Measurements from ENCODE around the gene RNF19B. TPM values are rescaled to one million over a fixed set of nuclear protein-coding genes. Genes with fewer than 3 reads are reported as not detected.
A peak's percentile ranks its signal among the peaks of the same experiment; 100 is the strongest.

The RNF19B gene
- total RNA-seq, 2 experiments from 2014 or later, result 33.4 to 37.4 TPM

- ChIA-PET POLR2A (interaction anchor here (0.8 to 4.5 kb wide), 2 partner anchors 10 to 127 kb away, joined by 3 to 19 read pairs; partner anchors contain the start of genes AZIN2 and RNF19B), CTCF (interaction anchor here (0.7 to 1.3 kb wide), 2 partner anchors 8 to 127 kb away, joined by 5 read pairs; partner anchors contain the start of gene AZIN2)
- H3K9me3 ChIP-seq (ENCODE audit: control insufficient read depth in 1 of 2, insufficient read depth in 1 of 2, low read length in 2 of 2), result no peaks in the 10 kb centered on the region
- intact Hi-C loops (cut with DNase I, micrococcal nuclease), result no loop called here
- H3K36me3 ChIP-seq (ENCODE audit: insufficient read depth, low read length), result no peaks in the 10 kb centered on the region
- H3K27ac ChIP-seq (ENCODE audit: low read depth in 1 of 2, low read length in 2 of 2), result no peak overlapping the region
- Mint-ChIP-seq H3K9me3 (no peaks in the 10 kb centered on the region), H3K4me1 (ENCODE audit: low read depth) (peaks cover 32% of the 10 kb centered on the region), H3K4me3 (no peak overlapping the region), H3K27ac (no peak overlapping the region), H3K27me3 (no peaks in the 10 kb centered on the region), H3K36me3 (ENCODE audit: low read depth) (peaks cover 18% of the 10 kb centered on the region)
- peaks cover 18% of the 10 kb centered on the region for H3K4me1 ChIP-seq (ENCODE audit: insufficient read depth, low read length)
- H3K27me3 ChIP-seq (ENCODE audit: control insufficient read depth in 1 of 2, insufficient read depth in 2 of 2, low read length in 2 of 2), result no peaks in the 10 kb centered on the region
- ATAC-seq (ENCODE audit: poor library complexity), result no peak
- DNase-seq, result peak in 1 of 14 experiments; percentile 37
- no peak overlapping the region for H3K4me3 ChIP-seq (ENCODE audit: low read length)
- TF ChIP-seq CTCF (IDR thresholded peaks at IDR 0.05), result no peak
Observed at GRCh38 chr1:32954168-32954567, 10.4 kb downstream of the RNF19B start.

GRCh38 chr1:32953495-32953894, 11.1 kb downstream of the RNF19B start:
- H3K27ac ChIP-seq (ENCODE audit: low read depth in 1 of 2, low read length in 2 of 2), result no peak overlapping the region
- no peak for TF ChIP-seq CTCF (IDR thresholded peaks at IDR 0.05)
- no peaks in the 10 kb centered on the region for H3K27me3 ChIP-seq (ENCODE audit: control insufficient read depth in 1 of 2, insufficient read depth in 2 of 2, low read length in 2 of 2)
- Mint-ChIP-seq H3K27ac (no peak overlapping the region), H3K4me1 (ENCODE audit: low read depth) (peaks cover 25% of the 10 kb centered on the region), H3K9me3 (no peaks in the 10 kb centered on the region), H3K27me3 (no peaks in the 10 kb centered on the region), H3K4me3 (no peak overlapping the region), H3K36me3 (ENCODE audit: low read depth) (peaks cover 23% of the 10 kb centered on the region)
- H3K36me3 ChIP-seq (ENCODE audit: insufficient read depth, low read length), result no peaks in the 10 kb centered on the region
- H3K4me1 ChIP-seq (ENCODE audit: insufficient read depth, low read length), result peaks cover 14% of the 10 kb centered on the region
- POLR2A ChIA-PET, result interaction anchor here (4.5 kb wide), 1 partner anchor 11 kb away, joined by 19 read pairs; the partner anchor contains the start of gene RNF19B
- no peaks in the 10 kb centered on the region for H3K9me3 ChIP-seq (ENCODE audit: control insufficient read depth in 1 of 2, insufficient read depth in 1 of 2, low read length in 2 of 2)
- CTCF ChIA-PET, result interaction anchor here (0.7 to 1.3 kb wide), 2 partner anchors 9 to 128 kb away, joined by 5 read pairs; partner anchors contain the start of gene AZIN2
- ATAC-seq (ENCODE audit: poor library complexity), result no peak
- peak in 1 of 14 experiments; percentile 27 for DNase-seq
- intact Hi-C loops (cut with DNase I, micrococcal nuclease), result no loop called here
- no peak overlapping the region for H3K4me3 ChIP-seq (ENCODE audit: low read length)

GRCh38 chr1:32949519-32949918, 15.1 kb downstream of the RNF19B start:
- H3K27me3 ChIP-seq (ENCODE audit: control insufficient read depth in 1 of 2, insufficient read depth in 2 of 2, low read length in 2 of 2), result no peaks in the 10 kb centered on the region

More at GRCh38 chr1:32949519-32949918, 15.1 kb downstream of the RNF19B start:
- CTCF ChIA-PET, result interaction anchor here (0.6 kb wide), 1 partner anchor 49 kb away, joined by 3 read pairs; no protein-coding TSS in a partner anchor
- Histone ChIP-seq H3K9me3 (ENCODE audit: control insufficient read depth in 1 of 2, insufficient read depth in 1 of 2, low read length in 2 of 2) (no peaks in the 10 kb centered on the region), H3K4me3 (ENCODE audit: low read length) (no peak overlapping the region), H3K27ac (ENCODE audit: low read depth in 1 of 2, low read length in 2 of 2) (no peak overlapping the region), H3K4me1 (ENCODE audit: insufficient read depth, low read length) (no peaks in the 10 kb centered on the region), H3K36me3 (ENCODE audit: insufficient read depth, low read length) (peaks cover 33% of the 10 kb centered on the region)
- H3K4me1 Mint-ChIP-seq (ENCODE audit: low read depth), result peaks cover 7% of the 10 kb centered on the region
- H3K36me3 Mint-ChIP-seq (ENCODE audit: low read depth), result peaks cover 56% of the 10 kb centered on the region
- DNase-seq, result no peak
- POLR2A ChIA-PET, result no interaction called here
- intact Hi-C loops (cut with DNase I, micrococcal nuclease), result no loop called here
- H3K9me3 Mint-ChIP-seq, result no peaks in the 10 kb centered on the region
- ATAC-seq (ENCODE audit: poor library complexity), result no peak
- no peak overlapping the region for H3K4me3 Mint-ChIP-seq
- TF ChIP-seq CTCF (IDR thresholded peaks at IDR 0.05), result no peak
- no peak overlapping the region for H3K27ac Mint-ChIP-seq
- H3K27me3 Mint-ChIP-seq, result no peaks in the 10 kb centered on the region
